WTC11 (cell line): Measurements from ENCODE around the gene GDAP1L1. TPM values are rescaled to one million over a fixed set of nuclear protein-coding genes. Genes with fewer than 3 reads are reported as not detected.

Source experiments
- ATAC-seq: fragments of 200-7000 bp; cut with Tn5 transposase; 2 replicates; pipeline ENCODE4 v1.10.0; 2021; ENCODE audit warnings: mild to moderate bottlenecking, moderate library complexity
- CTCF ChIA-PET: fragments of 300-600 bp; sonication (Branson Sonifier 250); formaldehyde crosslinking; loops from one replicate; lab custom pipeline; 2021; ENCODE audit warnings: antibody characterized with exemption; lab: Charles Lee
- POLR2A ChIA-PET: fragments of 350-600 bp; sonication (Branson Sonifier 250); formaldehyde crosslinking; loops from one replicate; lab custom pipeline; 2021; ENCODE audit warnings: antibody characterized with exemption; lab: Charles Lee
- DNase-seq: peaks from one replicate; pipeline ENCODE4 v3.0.0; 2021; ENCODE audit warnings: low spot score
- H3K27ac Mint-ChIP-seq: 2 replicates; pipeline ENCODE4 v1.8.0; 2021; ENCODE audit warnings: mixed read lengths
- H3K27me3 Mint-ChIP-seq: 2 replicates; pipeline ENCODE4 v1.8.0; 2021; ENCODE audit warnings: low read depth, mild to moderate bottlenecking, moderate library complexity, mixed read lengths
- H3K36me3 Mint-ChIP-seq: 2 replicates; pipeline ENCODE4 v1.8.0; 2021; ENCODE audit warnings: mixed read lengths
- H3K4me1 Mint-ChIP-seq: 2 replicates; pipeline ENCODE4 v1.8.0; 2022; ENCODE audit warnings: mixed read lengths
- H3K4me3 Mint-ChIP-seq: 2 replicates; pipeline ENCODE4 v1.8.0; 2021; ENCODE audit warnings: mild to moderate bottlenecking, moderate library complexity, mixed read lengths
- H3K9me3 Mint-ChIP-seq: 2 replicates; pipeline ENCODE4 v1.8.0; 2021; ENCODE audit warnings: mixed read lengths
- AFF4 ChIP-seq: sonication (generic); formaldehyde crosslinking; IDR thresholded peaks from 2 replicates; pipeline ENCODE4 v1.8.1; 2023; ENCODE audit warnings: mild to moderate bottlenecking, missing genetic modification reagents, borderline replicate concordance
- ATF1 ChIP-seq: sonication (generic); formaldehyde crosslinking; IDR thresholded peaks from 2 replicates; pipeline ENCODE4 v1.8.1; 2023; ENCODE audit warnings: mild to moderate bottlenecking, moderate library complexity, missing genetic modification reagents
- ATF2 ChIP-seq: sonication (generic); formaldehyde crosslinking; IDR thresholded peaks from 2 replicates; pipeline ENCODE4 v1.8.1; 2022; ENCODE audit warnings: low read depth, missing genetic modification reagents, borderline replicate concordance
- ATF3 ChIP-seq: sonication (generic); formaldehyde crosslinking; conservative IDR thresholded peaks from 2 replicates; pipeline ENCODE4 v1.8.1; 2022; ENCODE audit warnings: mild to moderate bottlenecking, missing genetic modification reagents
- CREB1 ChIP-seq: sonication (generic); formaldehyde crosslinking; IDR thresholded peaks from 2 replicates; pipeline ENCODE4 v1.8.0; 2023; ENCODE audit warnings: mild to moderate bottlenecking, missing genetic modification reagents
- FOXP1 ChIP-seq: sonication (generic); formaldehyde crosslinking; IDR thresholded peaks from 2 replicates; pipeline ENCODE4 v1.8.0; 2022; ENCODE audit warnings: missing genetic modification reagents, mild to moderate bottlenecking, moderate library complexity, borderline replicate concordance
- GABPB1 ChIP-seq: sonication (generic); formaldehyde crosslinking; IDR thresholded peaks from 2 replicates; pipeline ENCODE4 v1.8.1; 2023; ENCODE audit warnings: mild to moderate bottlenecking, missing genetic modification reagents
- GTF2I ChIP-seq: fragments of 250-450 bp; sonication (Bioruptor Pico); conservative IDR thresholded peaks from 2 replicates; pipeline ENCODE4 v1.4.0; 2021; ENCODE audit warnings: mild to moderate bottlenecking
- HMGA2 ChIP-seq: fragments of 250-450 bp; sonication (Bioruptor Pico); IDR thresholded peaks from 2 replicates; pipeline ENCODE4 v1.4.0; 2021; ENCODE audit warnings: mild to moderate bottlenecking, moderate library complexity
- NFE2L1 ChIP-seq: sonication (generic); formaldehyde crosslinking; IDR thresholded peaks from 2 replicates; pipeline ENCODE4 v1.8.1; 2023; ENCODE audit warnings: missing genetic modification reagents
- PREB ChIP-seq: sonication (generic); formaldehyde crosslinking; IDR thresholded peaks from 2 replicates; pipeline ENCODE4 v1.8.1; 2022; ENCODE audit warnings: mild to moderate bottlenecking, missing genetic modification reagents, moderate library complexity, borderline replicate concordance
- STAT6 ChIP-seq: sonication (generic); formaldehyde crosslinking; conservative IDR thresholded peaks from 2 replicates; pipeline ENCODE4 v1.8.1; 2023; ENCODE audit warnings: mild to moderate bottlenecking, low read depth, missing genetic modification reagents, moderate library complexity
- TEAD1 ChIP-seq: sonication (generic); formaldehyde crosslinking; IDR thresholded peaks from 2 replicates; pipeline ENCODE4 v1.8.0; 2022; ENCODE audit warnings: mild to moderate bottlenecking, missing genetic modification reagents
- USF1 ChIP-seq: sonication (generic); formaldehyde crosslinking; IDR thresholded peaks from 2 replicates; pipeline ENCODE4 v1.8.0; 2022; ENCODE audit warnings: mild to moderate bottlenecking, missing genetic modification reagents
- ZBTB21 ChIP-seq: sonication (generic); formaldehyde crosslinking; IDR thresholded peaks from 2 replicates; pipeline ENCODE4 v1.8.1; 2023; ENCODE audit warnings: mild to moderate bottlenecking, missing genetic modification reagents, borderline replicate concordance
- ZBTB43 ChIP-seq: sonication (generic); formaldehyde crosslinking; IDR thresholded peaks from 2 replicates; pipeline ENCODE4 v1.8.1; 2023; ENCODE audit warnings: mild to moderate bottlenecking, missing genetic modification reagents
- ZNF121 ChIP-seq: sonication (generic); formaldehyde crosslinking; IDR thresholded peaks from 2 replicates; pipeline ENCODE4 v1.8.0; 2023; ENCODE audit warnings: missing genetic modification reagents
- ZNF232 ChIP-seq: sonication (generic); formaldehyde crosslinking; IDR thresholded peaks from 2 replicates; pipeline ENCODE4 v1.8.0; 2022; ENCODE audit warnings: mild to moderate bottlenecking, missing genetic modification reagents
- ZNF416 ChIP-seq: fragments of 250-450 bp; sonication (Bioruptor Pico); IDR thresholded peaks from 2 replicates; pipeline ENCODE4 v1.9.0; 2021; ENCODE audit warnings: mild to moderate bottlenecking, inconsistent platforms
- ZNF512 ChIP-seq: sonication (generic); formaldehyde crosslinking; IDR thresholded peaks from 2 replicates; pipeline ENCODE4 v1.8.1; 2022; ENCODE audit warnings: missing genetic modification reagents, borderline replicate concordance
- total RNA-seq: library from RNA; stranded (reverse); gene quantifications from 3 replicates; pipeline ENCODE4 v1.2.3, GENCODE V29; 2021

Gene GDAP1L1
- total RNA-seq, 1 experiment from 2014 or later, result 7.5 TPM

GRCh38 chr20:44247586-44248409 lies 690 bp downstream of the GDAP1L1 start (continued):
- TF ChIP-seq PREB (CRISPR knock-in tag), result peak; percentile 88; the same call in 1 of the 2 replicates
- TF ChIP-seq, all 79 proteins: peak for 30

GRCh38 chr20:44248410-44248759 lies 1.3 kb downstream of the GDAP1L1 start:
- peak overlapping the region; percentile 78; the same call in 1 of the 2 replicates for H3K4me3 Mint-ChIP-seq
- POLR2A ChIA-PET, result no interaction called here
- TF ChIP-seq ZNF416 (CRISPR knock-in tag), result no peak
- TF ChIP-seq ZBTB43 (CRISPR knock-in tag), result no peak
- no peak for TF ChIP-seq AFF4
- TF ChIP-seq GABPB1 (CRISPR knock-in tag), result no peak
- no peak for TF ChIP-seq ATF1 (CRISPR knock-in tag)
- TF ChIP-seq ATF2, result no peak
- no peak for TF ChIP-seq ZNF121 (CRISPR knock-in tag)
- no peak for TF ChIP-seq CREB1 (CRISPR knock-in tag)
- no peak for TF ChIP-seq HMGA2
- TF ChIP-seq ZNF232, result no peak
- TF ChIP-seq NFE2L1 (CRISPR knock-in tag), result no peak
- TF ChIP-seq USF1 (CRISPR knock-in tag), result no peak
- TF ChIP-seq TEAD1 (CRISPR knock-in tag), result no peak
- TF ChIP-seq FOXP1 (CRISPR knock-in tag), result no peak
- TF ChIP-seq GTF2I (CRISPR knock-in tag), result no peak
- no peak for TF ChIP-seq ZBTB21 (CRISPR knock-in tag)
- TF ChIP-seq ATF3, result no peak
- TF ChIP-seq ZNF512 (CRISPR knock-in tag), result no peak
- no peak for TF ChIP-seq STAT6 (CRISPR knock-in tag)

More at GRCh38 chr20:44248410-44248759, 1.3 kb downstream of the GDAP1L1 start:
- Mint-ChIP-seq H3K27me3 (peaks cover 13% of the 10 kb centered on the region), H3K27ac (no peak overlapping the region), H3K4me1 (peaks cover 10% of the 10 kb centered on the region), H3K9me3 (no peaks in the 10 kb centered on the region), H3K36me3 (no peaks in the 10 kb centered on the region)
- CTCF ChIA-PET, result interaction anchor here (0.9 to 2.9 kb wide), 15 partner anchors 14 to 140 kb away, joined by 3 to 29 read pairs (median 10); partner anchors contain the start of gene FITM2
- DNase-seq (no peak), ATAC-seq (no peak)
